HepG2 (cell line): Measurements from ENCODE around the gene SYTL2. TPM values are rescaled to one million over a fixed set of nuclear protein-coding genes. Genes with fewer than 3 reads are reported as not detected.
A peak's percentile ranks its signal among the peaks of the same experiment; 100 is the strongest.

Source experiments
- GLI4 ChIP-seq: sonication (generic); formaldehyde crosslinking; IDR thresholded peaks from 2 replicates; pipeline ENCODE4 v1.5.1; 2020; ENCODE audit warnings: missing genetic modification reagents, mild to moderate bottlenecking, moderate library complexity, borderline replicate concordance
- MYC ChIP-seq: sonication (generic); formaldehyde crosslinking; IDR thresholded peaks from 2 replicates; pipeline ENCODE4 v1.9.0; 2021; ENCODE audit warnings: missing genetic modification reagents, borderline replicate concordance
- NFE2 ChIP-seq: sonication (generic); formaldehyde crosslinking; IDR thresholded peaks from 2 replicates; pipeline ENCODE4 v1.4.0; 2020; ENCODE audit warnings: missing genetic modification reagents
- NPAS2 ChIP-seq: sonication (generic); formaldehyde crosslinking; IDR thresholded peaks from 2 replicates; pipeline ENCODE4 v1.8.0; 2022; ENCODE audit warnings: mild to moderate bottlenecking, missing genetic modification reagents, borderline replicate concordance
- TAF1 ChIP-seq: sonication (generic); formaldehyde crosslinking; IDR thresholded peaks from 2 replicates; pipeline ENCODE4 v1.4.0; 2020; ENCODE audit warnings: missing genetic modification reagents
- WIZ ChIP-seq: sonication (generic); formaldehyde crosslinking; IDR thresholded peaks from 2 replicates; pipeline ENCODE4 v1.5.1; 2020; ENCODE audit warnings: mild to moderate bottlenecking, missing genetic modification reagents
- YY1 ChIP-seq: IDR thresholded peaks from 2 replicates; pipeline ENCODE4 v1.6.1; 2011; ENCODE audit warnings: low read length, low read depth, moderate library complexity, mild to moderate bottlenecking; ENCODE audit not compliant: insufficient read depth, insufficient replicate concordance
- ZNF17 ChIP-seq: sonication (generic); formaldehyde crosslinking; IDR thresholded peaks from 2 replicates; pipeline ENCODE4 v1.5.0; 2020; ENCODE audit warnings: mild to moderate bottlenecking, missing genetic modification reagents
- ZNF235 ChIP-seq: sonication (generic); formaldehyde crosslinking; IDR thresholded peaks from 2 replicates; pipeline ENCODE4 v1.8.1; 2023; ENCODE audit warnings: mild to moderate bottlenecking, missing genetic modification reagents, borderline replicate concordance
- ZNF318 ChIP-seq: sonication (generic); formaldehyde crosslinking; IDR thresholded peaks from 2 replicates; pipeline ENCODE4 v1.4.0; 2020; ENCODE audit warnings: mild to moderate bottlenecking, missing genetic modification reagents
- ZNF350 ChIP-seq: sonication (generic); formaldehyde crosslinking; IDR thresholded peaks from 2 replicates; pipeline ENCODE4 v1.4.0; 2020; ENCODE audit warnings: mild to moderate bottlenecking, low read depth, missing genetic modification reagents, borderline replicate concordance
- ZNF747 ChIP-seq: sonication (generic); formaldehyde crosslinking; IDR thresholded peaks from 2 replicates; pipeline ENCODE4 v1.8.1; 2023; ENCODE audit warnings: missing genetic modification reagents, mild to moderate bottlenecking, borderline replicate concordance
- ZNF777 ChIP-seq: sonication (generic); formaldehyde crosslinking; IDR thresholded peaks from 2 replicates; pipeline ENCODE4 v1.4.0; 2020; ENCODE audit warnings: missing genetic modification reagents
- ZNF816 ChIP-seq: sonication (generic); formaldehyde crosslinking; IDR thresholded peaks from 2 replicates; pipeline ENCODE4 v1.8.0; 2022; ENCODE audit warnings: missing genetic modification reagents, mild to moderate bottlenecking, borderline replicate concordance
- polyA plus RNA-seq, 8 experiments: library from polyadenylated mRNA; depleted of rRNA in 3 of 8; stranded (reverse) in 7 of 8; unstranded in 1 of 8; fragments of >200 nt; fragmentation: Illumina TruSeq in 4 of 8; extraction: Trizol in 4 of 8; gene quantifications; 2 replicates each; pipeline versions ENCODE4 v1.2.1 to v1.2.3, GENCODE V29; 2011 to 2016; ENCODE audit warnings: low read depth in 4 of 8, missing spikeins in 1 of 8, mixed read lengths in 1 of 8; ENCODE audit not compliant: insufficient read depth in 1 of 8
- total RNA-seq, 5 experiments: library from RNA; depleted of rRNA; stranded (reverse); fragments of >200 nt; fragmentation: Illumina TruSeq; extraction: Trizol; gene quantifications; 2 replicates each; pipeline ENCODE4 v1.2.3, GENCODE V29; 2016; ENCODE audit warnings: low read depth in 1 of 5
- TF ChIP-seq, protein P1 (sequence below): sonication (generic); formaldehyde crosslinking; IDR thresholded peaks from 2 replicates; pipeline ENCODE4 v1.8.1; 2022; ENCODE audit warnings: low read depth, mild to moderate bottlenecking, missing genetic modification reagents
- TF ChIP-seq, protein P2 (sequence below): sonication (generic); formaldehyde crosslinking; IDR thresholded peaks from 2 replicates; pipeline ENCODE4 v1.5.0; 2020; ENCODE audit warnings: missing genetic modification reagents

SYTL2 gene
- total and polyA plus RNA-seq, 2 of the 13 experiments (the other 11 are each of a cell fraction or from before 2014, with no cell fraction given), result 0.77 to 0.90 TPM

- TF ChIP-seq, protein P1, sequence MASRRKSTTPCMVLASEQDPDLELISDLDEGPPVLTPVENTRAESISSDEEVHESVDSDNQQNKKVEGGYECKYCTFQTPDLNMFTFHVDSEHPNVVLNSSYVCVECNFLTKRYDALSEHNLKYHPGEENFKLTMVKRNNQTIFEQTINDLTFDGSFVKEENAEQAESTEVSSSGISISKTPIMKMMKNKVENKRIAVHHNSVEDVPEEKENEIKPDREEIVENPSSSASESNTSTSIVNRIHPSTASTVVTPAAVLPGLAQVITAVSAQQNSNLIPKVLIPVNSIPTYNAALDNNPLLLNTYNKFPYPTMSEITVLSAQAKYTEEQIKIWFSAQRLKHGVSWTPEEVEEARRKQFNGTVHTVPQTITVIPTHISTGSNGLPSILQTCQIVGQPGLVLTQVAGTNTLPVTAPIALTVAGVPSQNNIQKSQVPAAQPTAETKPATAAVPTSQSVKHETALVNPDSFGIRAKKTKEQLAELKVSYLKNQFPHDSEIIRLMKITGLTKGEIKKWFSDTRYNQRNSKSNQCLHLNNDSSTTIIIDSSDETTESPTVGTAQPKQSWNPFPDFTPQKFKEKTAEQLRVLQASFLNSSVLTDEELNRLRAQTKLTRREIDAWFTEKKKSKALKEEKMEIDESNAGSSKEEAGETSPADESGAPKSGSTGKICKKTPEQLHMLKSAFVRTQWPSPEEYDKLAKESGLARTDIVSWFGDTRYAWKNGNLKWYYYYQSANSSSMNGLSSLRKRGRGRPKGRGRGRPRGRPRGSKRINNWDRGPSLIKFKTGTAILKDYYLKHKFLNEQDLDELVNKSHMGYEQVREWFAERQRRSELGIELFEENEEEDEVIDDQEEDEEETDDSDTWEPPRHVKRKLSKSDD (CRISPR knock-in tag), result no peak
- TF ChIP-seq GLI4 (CRISPR knock-in tag) (no peak), MYC (CRISPR knock-in tag) (peak; percentile 83; the same call in 1 of the 2 replicates), NPAS2 (CRISPR knock-in tag) (no peak), ZNF235 (CRISPR knock-in tag) (no peak), ZNF747 (CRISPR knock-in tag) (peak; percentile 87; the same call in 1 of the 2 replicates), WIZ (CRISPR knock-in tag) (peak; percentile 38; the same call in 1 of the 2 replicates), NFE2 (CRISPR knock-in tag) (no peak), ZNF816 (CRISPR knock-in tag) (peak; percentile 48; the same call in 1 of the 2 replicates), ZNF350 (CRISPR knock-in tag) (peak; percentile 86; the same call in 1 of the 2 replicates), TAF1 (peak; percentile 90), ZNF318 (CRISPR knock-in tag) (no peak), ZNF777 (CRISPR knock-in tag) (no peak), YY1 (peak; percentile 98), ZNF17 (CRISPR knock-in tag) (no peak)
- TF ChIP-seq, protein P2, sequence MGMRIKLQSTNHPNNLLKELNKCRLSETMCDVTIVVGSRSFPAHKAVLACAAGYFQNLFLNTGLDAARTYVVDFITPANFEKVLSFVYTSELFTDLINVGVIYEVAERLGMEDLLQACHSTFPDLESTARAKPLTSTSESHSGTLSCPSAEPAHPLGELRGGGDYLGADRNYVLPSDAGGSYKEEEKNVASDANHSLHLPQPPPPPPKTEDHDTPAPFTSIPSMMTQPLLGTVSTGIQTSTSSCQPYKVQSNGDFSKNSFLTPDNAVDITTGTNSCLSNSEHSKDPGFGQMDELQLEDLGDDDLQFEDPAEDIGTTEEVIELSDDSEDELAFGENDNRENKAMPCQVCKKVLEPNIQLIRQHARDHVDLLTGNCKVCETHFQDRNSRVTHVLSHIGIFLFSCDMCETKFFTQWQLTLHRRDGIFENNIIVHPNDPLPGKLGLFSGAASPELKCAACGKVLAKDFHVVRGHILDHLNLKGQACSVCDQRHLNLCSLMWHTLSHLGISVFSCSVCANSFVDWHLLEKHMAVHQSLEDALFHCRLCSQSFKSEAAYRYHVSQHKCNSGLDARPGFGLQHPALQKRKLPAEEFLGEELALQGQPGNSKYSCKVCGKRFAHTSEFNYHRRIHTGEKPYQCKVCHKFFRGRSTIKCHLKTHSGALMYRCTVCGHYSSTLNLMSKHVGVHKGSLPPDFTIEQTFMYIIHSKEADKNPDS (CRISPR knock-in tag), result no peak
These were observed 163.2 kb downstream of the SYTL2 start, which contains the start of gene TMEM126A (continued) for GRCh38 chr11:85647604-85648299.
